ENCODE results near the gene LHFPL4.

- TF ChIP-seq REST (IDR thresholded peaks at IDR 0.05; ENCODE audit: insufficient replicate concordance, low read depth) (no peak), CTCF (IDR thresholded peaks at IDR 0.05; ENCODE audit: insufficient read depth, low read length) (no peak), GABPA (IDR thresholded peaks at IDR 0.05; ENCODE audit: low read depth) (no peak), SPI1 (IDR thresholded peaks at IDR 0.05; ENCODE audit: borderline replicate concordance, low read depth) (no peak), POLR2AphosphoS5 (IDR thresholded peaks at IDR 0.05; ENCODE audit: low read depth) (no peak)
Observed at GRCh38 chr3:9542182-9542581, 11.4 kb downstream of the LHFPL4 start.

Measured in HL-60 (cell line).